HepG2 (cell line): ENCODE results near the gene PTPRF. TPM values are rescaled to one million over a fixed set of nuclear protein-coding genes. Genes with fewer than 3 reads are reported as not detected.

Experiments
- ATAC-seq: fragments of 200-7000 bp; cut with Tn5 transposase; 3 replicates; pipeline ENCODE4 v1.9.1; 2020; ENCODE audit warnings: mild to moderate bottlenecking, moderate library complexity
- BruUV-seq: library from RNA; stranded (reverse); fragments of 400-500 nt; replicated peaks from 2 replicates; lab custom pipeline; 2021; lab: Mats Ljungman, UMichigan
- CTCF ChIA-PET: fragments of 300-600 bp; formaldehyde crosslinking; extraction: SDS; loops from one replicate; lab custom pipeline; 2021; ENCODE audit warnings: low total read pairs, inconsistent platforms, low intra/inter-chr PET ratio; lab: Yijun Ruan, JAX
- POLR2A ChIA-PET: fragments of 350-600 bp; sonication (Branson Sonifier 250); formaldehyde crosslinking; loops from one replicate; lab custom pipeline; 2020; ENCODE audit warnings: antibody characterized with exemption, inconsistent platforms; lab: Yijun Ruan, JAX
- DNase-seq: peaks from one replicate; pipeline ENCODE4 v3.0.0-alpha.2; 2015; ENCODE audit warnings: low spot score
- FAIRE-seq: peaks from 3 replicates; lab custom pipeline; 2011; peaks lifted over from hg19 to GRCh38; lab: Jason Lieb, UNC
- H2AFZ ChIP-seq: one replicate; pipeline ENCODE4 v1.6.1; 2011; ENCODE audit warnings: low read length, inconsistent platforms
- H3K27ac ChIP-seq: fragments of 300-600 bp; 3 replicates; pipeline ENCODE4 v1.8.0; 2011; ENCODE audit warnings: mixed run types, mild to moderate bottlenecking, mixed read lengths, low read length, inconsistent platforms; ENCODE audit not compliant: insufficient read depth; ENCODE audit errors: extremely low read length
- H3K27me3 ChIP-seq, 2 experiments: fragments of 200-600 bp in 1 of 2; 2 replicates in 1 of 2; 3 replicates in 1 of 2; pipeline versions ENCODE4 v1.6.0 to v1.8.0; 2011; ENCODE audit warnings: low read length in 2 of 2, mild to moderate bottlenecking in 2 of 2, moderate library complexity in 2 of 2, inconsistent platforms in 1 of 2; ENCODE audit not compliant: insufficient read depth in 2 of 2, control insufficient read depth in 1 of 2
- H3K36me3 ChIP-seq, 2 experiments: fragments of 200-600 bp in 1 of 2; replicated peaks in 1 of 2; 2 replicates in 1 of 2; 3 replicates in 1 of 2; pipeline versions ENCODE4 v1.5.1 to v1.8.0; 2011; ENCODE audit warnings: low read length in 2 of 2, inconsistent platforms in 1 of 2; ENCODE audit not compliant: insufficient read depth in 2 of 2, control insufficient read depth in 1 of 2
- H3K4me1 ChIP-seq: 2 replicates; pipeline ENCODE4 v1.5.1; 2012; ENCODE audit warnings: low read length, inconsistent platforms; ENCODE audit not compliant: insufficient read depth
- H3K4me2 ChIP-seq: 2 replicates; pipeline ENCODE4 v1.6.0; 2011; ENCODE audit warnings: low read depth, low read length, inconsistent platforms
- H3K4me3 ChIP-seq, 3 experiments: fragments of 200-600 bp in 1 of 3; sonication (generic), shearing (Covaris generic) in 1 of 3; replicated peaks in 1 of 3; 2 replicates each; pipeline ENCODE4 v1.5.1; 2011 to 2016; ENCODE audit warnings: low read length in 3 of 3, inconsistent platforms in 2 of 3, low read depth in 2 of 3, mild to moderate bottlenecking in 2 of 3, control low read depth in 1 of 3, mixed read lengths in 1 of 3; ENCODE audit not compliant: insufficient read depth in 1 of 3
- H3K79me2 ChIP-seq: one replicate; pipeline ENCODE4 v1.6.1; 2011; ENCODE audit warnings: low read length, inconsistent platforms; ENCODE audit not compliant: insufficient read depth
- H3K9ac ChIP-seq: 2 replicates; pipeline ENCODE4 v1.6.0; 2011; ENCODE audit warnings: mild to moderate bottlenecking, low read depth, low read length, inconsistent platforms; ENCODE audit not compliant: insufficient read depth
- H3K9me3 ChIP-seq: 2 replicates; pipeline ENCODE4 v1.5.1; 2012; ENCODE audit warnings: mild to moderate bottlenecking, low read length
- H4K20me1 ChIP-seq: 2 replicates; pipeline ENCODE4 v1.6.0; 2011; ENCODE audit warnings: inconsistent platforms, mild to moderate bottlenecking, low read length, moderate library complexity; ENCODE audit not compliant: insufficient read depth
- BORCS8-MEF2B ChIP-seq: sonication (generic); formaldehyde crosslinking; IDR thresholded peaks from 2 replicates; pipeline ENCODE4 v1.8.0; 2022; ENCODE audit warnings: mild to moderate bottlenecking, missing genetic modification reagents
- MED8 ChIP-seq: sonication (generic); formaldehyde crosslinking; IDR thresholded peaks from 2 replicates; pipeline ENCODE4 v1.8.1; 2023; ENCODE audit warnings: mild to moderate bottlenecking, missing genetic modification reagents; ENCODE audit not compliant: insufficient replicate concordance
- MIER3 ChIP-seq: IDR thresholded peaks from 2 replicates; pipeline ENCODE4 v1.6.1; 2016; ENCODE audit warnings: missing compliant biosample characterization, borderline replicate concordance
- NBN ChIP-seq: fragments of 450-650 bp; conservative IDR thresholded peaks from 2 replicates; pipeline ENCODE4 v1.6.1; 2017
- NRL ChIP-seq: sonication (generic); formaldehyde crosslinking; IDR thresholded peaks from 2 replicates; pipeline ENCODE4 v1.5.0; 2020; ENCODE audit warnings: missing genetic modification reagents, mild to moderate bottlenecking, moderate library complexity, borderline replicate concordance
- TEAD3 ChIP-seq: optimal IDR thresholded peaks from 2 replicates; pipeline ENCODE3; 2016; ENCODE audit warnings: borderline replicate concordance
- TRIM24 ChIP-seq: sonication (generic); formaldehyde crosslinking; IDR thresholded peaks from 2 replicates; pipeline ENCODE4 v1.8.0; 2022; ENCODE audit warnings: mild to moderate bottlenecking, missing genetic modification reagents
- WIZ ChIP-seq: sonication (generic); formaldehyde crosslinking; IDR thresholded peaks from 2 replicates; pipeline ENCODE4 v1.5.1; 2020; ENCODE audit warnings: mild to moderate bottlenecking, missing genetic modification reagents
- ZFP82 ChIP-seq: sonication (generic); formaldehyde crosslinking; IDR thresholded peaks from 2 replicates; pipeline ENCODE4 v1.5.1; 2020; ENCODE audit warnings: mild to moderate bottlenecking, missing genetic modification reagents, borderline replicate concordance
- ZNF205 ChIP-seq: IDR thresholded peaks from 2 replicates; pipeline ENCODE4 v1.6.1; 2018; ENCODE audit warnings: missing biosample characterization, missing genetic modification reagents
- ZNF713 ChIP-seq: sonication (generic); formaldehyde crosslinking; IDR thresholded peaks from 2 replicates; pipeline ENCODE4 v1.4.0; 2020; ENCODE audit warnings: mild to moderate bottlenecking, missing genetic modification reagents
- ZNF737 ChIP-seq: sonication (generic); formaldehyde crosslinking; IDR thresholded peaks from 2 replicates; pipeline ENCODE4 v1.5.0; 2020; ENCODE audit warnings: missing genetic modification reagents, mild to moderate bottlenecking, borderline replicate concordance
- ZNF747 ChIP-seq: sonication (generic); formaldehyde crosslinking; IDR thresholded peaks from 2 replicates; pipeline ENCODE4 v1.8.1; 2023; ENCODE audit warnings: missing genetic modification reagents, mild to moderate bottlenecking, borderline replicate concordance
- WGBS: methylation state at CpG from one replicate; pipeline ENCODE4 v1.1.6; 2017; ENCODE audit warnings: low lambda C conversion rate; 5-methylcytosine and 5-hydroxymethylcytosine counted together
- in situ Hi-C: cut with HindIII; loops from 2 replicates; pipeline ENCODE4 v1.10.0; 2017; ENCODE audit warnings: low pct_unique_long_range_greater_than_20kb; ENCODE audit not compliant: extremely low pct_ligation_motif_present
- intact Hi-C: fragments of 100-400 bp; cut with micrococcal nuclease; formaldehyde crosslinking; loops from one replicate; pipeline ENCODE4 v1.10.0; 2022; ENCODE audit not compliant: unreplicated experiment
- polyA plus RNA-seq, 8 experiments: library from polyadenylated mRNA; depleted of rRNA in 3 of 8; stranded (reverse) in 7 of 8; unstranded in 1 of 8; fragments of >200 nt; fragmentation: Illumina TruSeq in 4 of 8; extraction: Trizol in 4 of 8; gene quantifications; 2 replicates each; pipeline versions ENCODE4 v1.2.1 to v1.2.3, GENCODE V29; 2011 to 2016; ENCODE audit warnings: low read depth in 4 of 8, missing spikeins in 1 of 8, mixed read lengths in 1 of 8; ENCODE audit not compliant: insufficient read depth in 1 of 8
- total RNA-seq, 5 experiments: library from RNA; depleted of rRNA; stranded (reverse); fragments of >200 nt; fragmentation: Illumina TruSeq; extraction: Trizol; gene quantifications; 2 replicates each; pipeline ENCODE4 v1.2.3, GENCODE V29; 2016; ENCODE audit warnings: low read depth in 1 of 5
- TF ChIP-seq, protein P1 (sequence below): IDR thresholded peaks from 2 replicates; pipeline ENCODE4 v1.6.1; 2016
- TF ChIP-seq, protein P2 (sequence below): sonication (generic); formaldehyde crosslinking; IDR thresholded peaks from 2 replicates; pipeline ENCODE4 v1.4.0; 2020; ENCODE audit warnings: missing genetic modification reagents, borderline replicate concordance

The PTPRF gene
- total and polyA plus RNA-seq, 2 of the 13 experiments (the other 11 are each of a cell fraction or from before 2014, with no cell fraction given): 55.9 to 167 TPM

DNA sequence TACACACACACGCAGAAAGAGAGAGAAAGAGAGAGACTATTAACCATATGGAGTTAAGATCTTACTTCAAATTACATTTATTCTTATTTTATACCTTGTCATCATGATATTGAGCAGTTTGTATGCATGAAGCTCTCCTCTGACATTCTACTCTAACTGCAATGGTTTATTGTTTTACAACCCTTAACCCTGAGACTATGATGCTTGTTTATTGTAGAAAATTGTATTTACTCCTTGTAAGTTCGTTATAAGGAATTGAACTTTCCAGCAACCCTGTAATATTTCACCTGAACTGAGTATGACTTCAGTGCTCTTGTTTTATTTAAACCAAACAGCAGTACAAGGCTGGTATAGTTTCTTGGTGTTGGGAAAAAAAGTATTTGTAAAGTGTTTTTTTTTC lies 18.6 kb upstream of the PTPRF start (continued):
- no peak for TF ChIP-seq NRL (CRISPR knock-in tag)

GRCh38 chr1:43512681-43513080 lies 18.0 kb upstream of the PTPRF start:
- ChIA-PET POLR2A (no interaction called here), CTCF (no interaction called here)
- BruUV-seq: no TSS peak
- Histone ChIP-seq H2AFZ (no peak overlapping the region), H3K27me3 (peaks cover 0 to 26% of the 10 kb centered on the region in 2 experiments; a peak in 3 of 5 replicates), H3K4me3 (no peak overlapping the region), H4K20me1 (no peaks in the 10 kb centered on the region), H3K9ac (no peak overlapping the region)
- intact Hi-C loops: no loop called here
- no peak for DNase-seq
- TF ChIP-seq TRIM24 (CRISPR knock-in tag): no peak
- no peak for TF ChIP-seq TEAD3 (CRISPR knock-in tag)
- no peak for TF ChIP-seq ZNF737 (CRISPR knock-in tag)
- no peak for TF ChIP-seq WIZ (CRISPR knock-in tag)
- no peak for TF ChIP-seq MIER3 (CRISPR knock-in tag)
- TF ChIP-seq ZNF747 (CRISPR knock-in tag): no peak
- TF ChIP-seq, protein P1, sequence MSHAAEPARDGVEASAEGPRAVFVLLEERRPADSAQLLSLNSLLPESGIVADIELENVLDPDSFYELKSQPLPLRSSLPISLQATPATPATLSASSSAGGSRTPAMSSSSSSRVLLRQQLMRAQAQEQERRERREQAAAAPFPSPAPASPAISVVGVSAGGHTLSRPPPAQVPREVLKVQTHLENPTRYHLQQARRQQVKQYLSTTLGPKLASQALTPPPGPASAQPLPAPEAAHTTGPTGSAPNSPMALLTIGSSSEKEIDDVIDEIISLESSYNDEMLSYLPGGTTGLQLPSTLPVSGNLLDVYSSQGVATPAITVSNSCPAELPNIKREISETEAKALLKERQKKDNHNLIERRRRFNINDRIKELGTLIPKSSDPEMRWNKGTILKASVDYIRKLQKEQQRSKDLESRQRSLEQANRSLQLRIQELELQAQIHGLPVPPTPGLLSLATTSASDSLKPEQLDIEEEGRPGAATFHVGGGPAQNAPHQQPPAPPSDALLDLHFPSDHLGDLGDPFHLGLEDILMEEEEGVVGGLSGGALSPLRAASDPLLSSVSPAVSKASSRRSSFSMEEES: no peak
- no peak for TF ChIP-seq ZNF205 (CRISPR knock-in tag)
- no peak for TF ChIP-seq BORCS8-MEF2B (CRISPR knock-in tag)
- no peak for TF ChIP-seq ZFP82
- TF ChIP-seq NBN: no peak
- no peak for TF ChIP-seq ZNF713 (CRISPR knock-in tag)
- TF ChIP-seq MED8: no peak
- TF ChIP-seq, protein P2, sequence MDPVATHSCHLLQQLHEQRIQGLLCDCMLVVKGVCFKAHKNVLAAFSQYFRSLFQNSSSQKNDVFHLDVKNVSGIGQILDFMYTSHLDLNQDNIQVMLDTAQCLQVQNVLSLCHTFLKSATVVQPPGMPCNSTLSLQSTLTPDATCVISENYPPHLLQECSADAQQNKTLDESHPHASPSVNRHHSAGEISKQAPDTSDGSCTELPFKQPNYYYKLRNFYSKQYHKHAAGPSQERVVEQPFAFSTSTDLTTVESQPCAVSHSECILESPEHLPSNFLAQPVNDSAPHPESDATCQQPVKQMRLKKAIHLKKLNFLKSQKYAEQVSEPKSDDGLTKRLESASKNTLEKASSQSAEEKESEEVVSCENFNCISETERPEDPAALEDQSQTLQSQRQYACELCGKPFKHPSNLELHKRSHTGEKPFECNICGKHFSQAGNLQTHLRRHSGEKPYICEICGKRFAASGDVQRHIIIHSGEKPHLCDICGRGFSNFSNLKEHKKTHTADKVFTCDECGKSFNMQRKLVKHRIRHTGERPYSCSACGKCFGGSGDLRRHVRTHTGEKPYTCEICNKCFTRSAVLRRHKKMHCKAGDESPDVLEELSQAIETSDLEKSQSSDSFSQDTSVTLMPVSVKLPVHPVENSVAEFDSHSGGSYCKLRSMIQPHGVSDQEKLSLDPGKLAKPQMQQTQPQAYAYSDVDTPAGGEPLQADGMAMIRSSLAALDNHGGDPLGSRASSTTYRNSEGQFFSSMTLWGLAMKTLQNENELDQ (CRISPR knock-in tag): no peak
- TF ChIP-seq, all 625 proteins: peak for 0
- Histone ChIP-seq H3K27ac (no peak overlapping the region), H3K9me3 (no peaks in the 10 kb centered on the region), H3K79me2 (no peaks in the 10 kb centered on the region), H3K36me3 (no peaks in the 10 kb centered on the region), H3K4me1 (no peaks in the 10 kb centered on the region), H3K4me2 (no peak overlapping the region)
- WGBS: 64% methylated on average over 6 of the region's 6 CpGs
- ATAC-seq: no peak
- no peak for FAIRE-seq
- in situ Hi-C loops: no loop called here
